HepG2 (cell line): Measurements from ENCODE around the gene R3HDM4. TPM values are rescaled to one million over a fixed set of nuclear protein-coding genes. Genes with fewer than 3 reads are reported as not detected.

Experiments used
- ARNTL ChIP-seq: sonication (generic); formaldehyde crosslinking; IDR thresholded peaks from 2 replicates; pipeline ENCODE4 v1.4.0; 2020; ENCODE audit warnings: mild to moderate bottlenecking, missing genetic modification reagents
- CCDC6 ChIP-seq: sonication (generic); formaldehyde crosslinking; IDR thresholded peaks from 2 replicates; pipeline ENCODE4 v1.8.1; 2022; ENCODE audit warnings: mild to moderate bottlenecking, missing genetic modification reagents, moderate library complexity
- HES4 ChIP-seq: sonication (generic); formaldehyde crosslinking; IDR thresholded peaks from 2 replicates; pipeline ENCODE4 v1.9.0; 2021; ENCODE audit warnings: mild to moderate bottlenecking, missing genetic modification reagents, borderline replicate concordance
- HOXA5 ChIP-seq: sonication (generic); formaldehyde crosslinking; IDR thresholded peaks from 2 replicates; pipeline ENCODE4 v1.4.0; 2020; ENCODE audit warnings: missing genetic modification reagents
- MED1 ChIP-seq: sonication (generic); formaldehyde crosslinking; IDR thresholded peaks from 2 replicates; pipeline ENCODE4 v1.4.0; 2020; ENCODE audit warnings: missing genetic modification reagents
- NPAS2 ChIP-seq: sonication (generic); formaldehyde crosslinking; IDR thresholded peaks from 2 replicates; pipeline ENCODE4 v1.8.0; 2022; ENCODE audit warnings: mild to moderate bottlenecking, missing genetic modification reagents, borderline replicate concordance
- NR3C1 ChIP-seq: sonication (generic); formaldehyde crosslinking; IDR thresholded peaks from 2 replicates; pipeline ENCODE4 v1.4.0; 2020; ENCODE audit warnings: missing genetic modification reagents
- SAFB2 ChIP-seq: sonication (generic); formaldehyde crosslinking; IDR thresholded peaks from 2 replicates; pipeline ENCODE4 v1.5.1; 2020; ENCODE audit warnings: missing genetic modification reagents, low read depth, mild to moderate bottlenecking, borderline replicate concordance
- YEATS2 ChIP-seq: sonication (generic); formaldehyde crosslinking; IDR thresholded peaks from 2 replicates; pipeline ENCODE4 v1.4.0; 2020; ENCODE audit warnings: missing genetic modification reagents, borderline replicate concordance
- YY1 ChIP-seq: IDR thresholded peaks from 2 replicates; pipeline ENCODE4 v1.6.1; 2011; ENCODE audit warnings: low read length, low read depth, moderate library complexity, mild to moderate bottlenecking; ENCODE audit not compliant: insufficient read depth, insufficient replicate concordance
- ZNF17 ChIP-seq: sonication (generic); formaldehyde crosslinking; IDR thresholded peaks from 2 replicates; pipeline ENCODE4 v1.5.0; 2020; ENCODE audit warnings: mild to moderate bottlenecking, missing genetic modification reagents
- ZNF333 ChIP-seq: sonication (generic); formaldehyde crosslinking; IDR thresholded peaks from 2 replicates; pipeline ENCODE4 v1.4.0; 2020; ENCODE audit warnings: mild to moderate bottlenecking, missing genetic modification reagents, borderline replicate concordance
- ZNF383 ChIP-seq: sonication (generic); formaldehyde crosslinking; IDR thresholded peaks from 2 replicates; pipeline ENCODE4 v1.4.0; 2020; ENCODE audit warnings: missing genetic modification reagents, mild to moderate bottlenecking, borderline replicate concordance
- ZNF562 ChIP-seq: sonication (generic); formaldehyde crosslinking; IDR thresholded peaks from 2 replicates; pipeline ENCODE4 v1.8.0; 2022; ENCODE audit warnings: missing genetic modification reagents, borderline replicate concordance
- ZNF772 ChIP-seq: sonication (generic); formaldehyde crosslinking; IDR thresholded peaks from 2 replicates; pipeline ENCODE4 v1.5.0; 2020; ENCODE audit warnings: mild to moderate bottlenecking, missing genetic modification reagents
- ZNF788 ChIP-seq: sonication (generic); formaldehyde crosslinking; IDR thresholded peaks from 2 replicates; pipeline ENCODE4 v1.5.0; 2020; ENCODE audit warnings: mild to moderate bottlenecking, missing genetic modification reagents, borderline replicate concordance
- ZXDC ChIP-seq: sonication (generic); formaldehyde crosslinking; IDR thresholded peaks from 2 replicates; pipeline ENCODE4 v1.5.0; 2020; ENCODE audit warnings: mild to moderate bottlenecking, missing genetic modification reagents
- polyA plus RNA-seq, 8 experiments: library from polyadenylated mRNA; depleted of rRNA in 3 of 8; stranded (reverse) in 7 of 8; unstranded in 1 of 8; fragments of >200 nt; fragmentation: Illumina TruSeq in 4 of 8; extraction: Trizol in 4 of 8; gene quantifications; 2 replicates each; pipeline versions ENCODE4 v1.2.1 to v1.2.3, GENCODE V29; 2011 to 2016; ENCODE audit warnings: low read depth in 4 of 8, missing spikeins in 1 of 8, mixed read lengths in 1 of 8; ENCODE audit not compliant: insufficient read depth in 1 of 8
- total RNA-seq, 5 experiments: library from RNA; depleted of rRNA; stranded (reverse); fragments of >200 nt; fragmentation: Illumina TruSeq; extraction: Trizol; gene quantifications; 2 replicates each; pipeline ENCODE4 v1.2.3, GENCODE V29; 2016; ENCODE audit warnings: low read depth in 1 of 5
- TF ChIP-seq, protein P1 (sequence below): sonication (generic); formaldehyde crosslinking; IDR thresholded peaks from 2 replicates; pipeline ENCODE4 v1.4.0; 2020; ENCODE audit warnings: missing genetic modification reagents, low read depth, mild to moderate bottlenecking, borderline replicate concordance
- TF ChIP-seq, protein P2 (sequence below): sonication (generic); IDR thresholded peaks from 2 replicates; pipeline ENCODE4 v1.6.1; 2016; ENCODE audit warnings: low read depth, borderline replicate concordance
- TF ChIP-seq, protein P3 (sequence below): sonication (generic); formaldehyde crosslinking; IDR thresholded peaks from 2 replicates; pipeline ENCODE4 v1.8.1; 2022; ENCODE audit warnings: mild to moderate bottlenecking, missing genetic modification reagents
- TF ChIP-seq, protein P4 (sequence below): IDR thresholded peaks from 2 replicates; pipeline ENCODE4 v1.6.1; 2018; ENCODE audit warnings: missing genetic modification reagents, mild to moderate bottlenecking, missing compliant biosample characterization
- TF ChIP-seq, protein P5 (sequence below): sonication (generic); formaldehyde crosslinking; IDR thresholded peaks from 2 replicates; pipeline ENCODE4 v1.5.0; 2020; ENCODE audit warnings: mild to moderate bottlenecking, missing genetic modification reagents

Gene R3HDM4
- total and polyA plus RNA-seq, 2 of the 13 experiments (the other 11 are each of a cell fraction or from before 2014, with no cell fraction given), result 26.2 to 26.9 TPM

GRCh38 chr19:928471-929202 lies 15.6 kb upstream of the R3HDM4 start (continued):
- TF ChIP-seq, protein P1, sequence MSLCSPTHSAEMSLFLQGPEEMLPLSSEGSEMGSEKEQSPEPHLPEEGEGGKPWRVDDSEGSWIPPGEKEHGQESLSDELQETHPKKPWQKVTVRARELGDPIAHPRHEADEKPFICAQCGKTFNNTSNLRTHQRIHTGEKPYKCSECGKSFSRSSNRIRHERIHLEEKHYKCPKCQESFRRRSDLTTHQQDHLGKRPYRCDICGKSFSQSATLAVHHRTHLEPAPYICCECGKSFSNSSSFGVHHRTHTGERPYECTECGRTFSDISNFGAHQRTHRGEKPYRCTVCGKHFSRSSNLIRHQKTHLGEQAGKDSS, result no peak
- TF ChIP-seq, protein P2, sequence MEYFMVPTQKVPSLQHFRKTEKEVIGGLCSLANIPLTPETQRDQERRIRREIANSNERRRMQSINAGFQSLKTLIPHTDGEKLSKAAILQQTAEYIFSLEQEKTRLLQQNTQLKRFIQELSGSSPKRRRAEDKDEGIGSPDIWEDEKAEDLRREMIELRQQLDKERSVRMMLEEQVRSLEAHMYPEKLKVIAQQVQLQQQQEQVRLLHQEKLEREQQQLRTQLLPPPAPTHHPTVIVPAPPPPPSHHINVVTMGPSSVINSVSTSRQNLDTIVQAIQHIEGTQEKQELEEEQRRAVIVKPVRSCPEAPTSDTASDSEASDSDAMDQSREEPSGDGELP, result peak; percentile 22; the same call in 1 of the 2 replicates
- no peak for TF ChIP-seq ZNF562 (CRISPR knock-in tag)
- TF ChIP-seq ZXDC (CRISPR knock-in tag), result no peak
- TF ChIP-seq, protein P3, sequence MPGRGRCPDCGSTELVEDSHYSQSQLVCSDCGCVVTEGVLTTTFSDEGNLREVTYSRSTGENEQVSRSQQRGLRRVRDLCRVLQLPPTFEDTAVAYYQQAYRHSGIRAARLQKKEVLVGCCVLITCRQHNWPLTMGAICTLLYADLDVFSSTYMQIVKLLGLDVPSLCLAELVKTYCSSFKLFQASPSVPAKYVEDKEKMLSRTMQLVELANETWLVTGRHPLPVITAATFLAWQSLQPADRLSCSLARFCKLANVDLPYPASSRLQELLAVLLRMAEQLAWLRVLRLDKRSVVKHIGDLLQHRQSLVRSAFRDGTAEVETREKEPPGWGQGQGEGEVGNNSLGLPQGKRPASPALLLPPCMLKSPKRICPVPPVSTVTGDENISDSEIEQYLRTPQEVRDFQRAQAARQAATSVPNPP (CRISPR knock-in tag), result no peak
- no peak for TF ChIP-seq ZNF772 (CRISPR knock-in tag)
- no peak for TF ChIP-seq CCDC6 (CRISPR knock-in tag)
- TF ChIP-seq ZNF333 (CRISPR knock-in tag), result no peak
- no peak for TF ChIP-seq MED1
- TF ChIP-seq, protein P4, sequence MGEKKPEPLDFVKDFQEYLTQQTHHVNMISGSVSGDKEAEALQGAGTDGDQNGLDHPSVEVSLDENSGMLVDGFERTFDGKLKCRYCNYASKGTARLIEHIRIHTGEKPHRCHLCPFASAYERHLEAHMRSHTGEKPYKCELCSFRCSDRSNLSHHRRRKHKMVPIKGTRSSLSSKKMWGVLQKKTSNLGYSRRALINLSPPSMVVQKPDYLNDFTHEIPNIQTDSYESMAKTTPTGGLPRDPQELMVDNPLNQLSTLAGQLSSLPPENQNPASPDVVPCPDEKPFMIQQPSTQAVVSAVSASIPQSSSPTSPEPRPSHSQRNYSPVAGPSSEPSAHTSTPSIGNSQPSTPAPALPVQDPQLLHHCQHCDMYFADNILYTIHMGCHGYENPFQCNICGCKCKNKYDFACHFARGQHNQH (CRISPR knock-in tag), result no peak
- TF ChIP-seq NR3C1 (CRISPR knock-in tag), result no peak
- TF ChIP-seq ZNF383 (CRISPR knock-in tag), result no peak
- TF ChIP-seq ZNF17 (CRISPR knock-in tag), result no peak
- no peak for TF ChIP-seq HES4 (CRISPR knock-in tag)
- TF ChIP-seq YEATS2 (CRISPR knock-in tag), result no peak
- no peak for TF ChIP-seq HOXA5 (CRISPR knock-in tag)
- TF ChIP-seq SAFB2 (CRISPR knock-in tag), result no peak
- no peak for TF ChIP-seq YY1
- TF ChIP-seq ZNF788 (CRISPR knock-in tag), result no peak
- TF ChIP-seq, protein P5, sequence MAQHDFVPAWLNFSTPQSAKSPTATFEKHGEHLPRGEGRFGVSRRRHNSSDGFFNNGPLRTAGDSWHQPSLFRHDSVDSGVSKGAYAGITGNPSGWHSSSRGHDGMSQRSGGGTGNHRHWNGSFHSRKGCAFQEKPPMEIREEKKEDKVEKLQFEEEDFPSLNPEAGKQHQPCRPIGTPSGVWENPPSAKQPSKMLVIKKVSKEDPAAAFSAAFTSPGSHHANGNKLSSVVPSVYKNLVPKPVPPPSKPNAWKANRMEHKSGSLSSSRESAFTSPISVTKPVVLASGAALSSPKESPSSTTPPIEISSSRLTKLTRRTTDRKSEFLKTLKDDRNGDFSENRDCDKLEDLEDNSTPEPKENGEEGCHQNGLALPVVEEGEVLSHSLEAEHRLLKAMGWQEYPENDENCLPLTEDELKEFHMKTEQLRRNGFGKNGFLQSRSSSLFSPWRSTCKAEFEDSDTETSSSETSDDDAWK (CRISPR knock-in tag), result no peak
- TF ChIP-seq ARNTL, result no peak
- no peak for TF ChIP-seq NPAS2 (CRISPR knock-in tag)
